ENCODE measurements around the gene ITPR1.
"Not testable (repeated sequence)": the region's sequence is repeated elsewhere in the genome, so short reads cannot be mapped to it uniquely, and the experiment has no call there.

ITPR1 gene

DNA sequence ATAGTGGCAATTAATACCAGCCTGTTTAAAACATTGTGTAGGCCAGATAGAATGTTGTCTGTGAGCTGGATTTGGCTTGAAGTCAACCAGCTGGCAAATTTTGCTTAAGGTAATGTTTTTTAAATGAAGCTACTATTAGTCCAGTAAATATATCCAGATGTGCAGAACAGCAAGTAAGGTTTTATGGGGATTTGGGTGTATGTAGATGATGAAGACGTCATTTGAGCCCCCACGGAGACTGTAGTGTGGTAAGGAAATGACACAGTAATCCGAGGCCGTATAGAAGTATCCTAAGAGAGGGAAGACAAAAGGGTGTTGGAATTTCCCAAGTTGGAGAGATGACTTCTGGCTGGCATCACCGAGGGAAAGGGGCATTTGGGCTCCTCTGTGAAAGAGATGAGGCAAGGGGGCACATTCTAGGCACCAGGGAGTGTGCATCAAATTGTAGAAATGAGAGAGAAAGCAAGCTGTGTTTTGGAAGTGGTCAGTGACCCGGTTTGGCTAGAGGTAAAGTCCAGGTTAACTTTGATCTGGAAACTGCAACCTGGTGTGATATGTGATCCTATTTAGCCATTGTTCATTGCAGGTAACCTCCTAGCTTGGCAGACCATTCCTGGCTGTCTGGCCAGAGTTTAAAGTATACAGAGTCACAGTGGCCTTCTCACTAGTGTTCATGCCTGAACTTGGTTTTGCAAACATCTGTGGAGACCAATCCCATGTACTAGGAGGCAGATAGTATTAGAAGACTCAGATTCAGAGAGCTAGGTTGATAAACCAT, 104.2 kb downstream of the ITPR1 start:
- H3K27ac ChIP-seq: no peak overlapping the region
- no peak for TF ChIP-seq CTCF (IDR thresholded peaks at IDR 0.05)

DNA sequence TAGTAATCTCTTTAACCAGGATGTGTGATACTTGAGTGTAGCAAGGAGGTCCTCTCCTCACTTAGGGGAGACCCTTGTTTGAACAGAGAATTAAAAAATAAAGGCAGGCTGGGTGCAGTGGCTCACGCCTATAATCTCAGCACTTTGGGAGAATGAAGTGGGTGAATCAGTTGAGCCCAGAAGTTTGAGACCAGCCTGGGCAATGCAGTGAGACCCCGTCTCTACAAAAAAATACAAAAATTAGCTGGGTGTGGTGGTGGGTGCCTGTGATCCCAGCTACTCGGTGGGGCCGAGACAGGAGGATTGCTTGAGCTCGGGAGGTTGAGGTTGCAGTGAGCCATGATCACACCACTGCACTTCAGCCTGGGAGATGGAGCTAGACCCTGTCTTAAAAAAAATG, 105.1 kb downstream of the ITPR1 start:
- H3K27ac ChIP-seq; H3K4me3 ChIP-seq; DNase-seq (ENCODE audit: low spot score): not testable (repeated sequence)

More for the DNA sequence above, 104.2 kb downstream of the ITPR1 start:
- no peak for DNase-seq (ENCODE audit: low spot score)
- H3K4me3 ChIP-seq: no peak overlapping the region

DNA sequence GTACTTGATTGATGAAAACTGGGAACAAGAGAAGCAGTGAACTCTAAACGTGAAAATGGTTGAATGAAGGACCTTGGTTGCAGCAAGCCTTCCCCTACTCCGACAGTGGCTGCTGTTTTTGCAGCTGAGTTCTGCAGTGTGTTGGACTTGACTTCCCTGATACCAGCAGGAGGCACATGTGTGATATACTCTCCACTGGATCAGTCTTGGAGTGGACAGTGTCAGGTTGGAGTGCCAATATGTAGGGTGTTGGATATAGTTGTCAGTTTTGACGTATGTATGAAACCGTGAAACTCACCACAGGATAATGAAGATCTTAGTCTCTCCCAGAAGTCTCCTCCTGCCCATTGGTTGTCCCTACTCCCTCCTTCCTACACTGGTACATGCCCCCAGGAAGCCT, 106.5 kb downstream of the ITPR1 start:
- DNase-seq (ENCODE audit: low spot score): no peak
- Histone ChIP-seq H3K4me3 (no peak overlapping the region), H3K27ac (no peak overlapping the region)
- no peak for TF ChIP-seq CTCF (IDR thresholded peaks at IDR 0.05)

DNA sequence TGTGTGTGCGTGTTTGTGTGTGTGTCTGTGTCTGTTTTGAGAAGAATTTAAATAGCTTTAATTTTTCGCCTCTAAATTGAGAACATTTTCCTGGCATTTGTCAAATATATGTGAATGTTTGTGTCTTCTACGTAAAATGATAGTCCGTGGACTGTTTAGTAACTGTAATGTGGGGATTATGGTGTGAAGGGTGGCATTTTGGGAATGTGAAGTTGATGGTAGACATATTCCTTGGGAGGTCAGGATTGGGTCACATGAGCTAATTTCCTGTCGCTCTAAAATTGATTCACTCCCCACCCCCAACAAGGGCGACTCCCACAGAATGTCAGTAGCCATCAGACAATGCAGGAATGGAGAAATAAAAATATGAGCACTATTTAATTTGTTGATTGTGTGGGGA, 107.3 kb downstream of the ITPR1 start:
- no peak overlapping the region for H3K4me3 ChIP-seq
- H3K27ac ChIP-seq: no peak overlapping the region
- DNase-seq (ENCODE audit: low spot score): no peak
- TF ChIP-seq CTCF (IDR thresholded peaks at IDR 0.05): no peak

DNA sequence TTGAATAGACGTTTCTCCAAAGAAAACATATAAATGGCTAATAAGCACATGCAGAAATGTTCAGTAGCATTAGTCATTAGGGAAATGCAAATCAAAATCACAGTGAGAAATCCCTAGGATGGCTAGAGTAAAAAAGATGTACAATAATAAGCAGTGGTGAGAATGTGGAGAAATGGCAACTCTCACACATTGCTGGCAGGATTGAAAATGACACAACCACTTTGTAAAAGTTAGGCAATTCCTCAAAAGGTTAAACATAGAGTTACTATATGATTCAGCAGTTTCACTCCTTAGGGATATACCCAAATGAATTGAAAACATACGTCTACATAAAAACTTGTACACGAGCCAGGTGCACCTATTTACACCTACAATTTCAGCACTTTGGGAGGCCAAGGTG, 108.7 kb downstream of the ITPR1 start:
- no peak for TF ChIP-seq CTCF (IDR thresholded peaks at IDR 0.05)
- Histone ChIP-seq H3K4me3 (no peak overlapping the region), H3K27ac (no peak overlapping the region)
- no peak for DNase-seq (ENCODE audit: low spot score)

DNA sequence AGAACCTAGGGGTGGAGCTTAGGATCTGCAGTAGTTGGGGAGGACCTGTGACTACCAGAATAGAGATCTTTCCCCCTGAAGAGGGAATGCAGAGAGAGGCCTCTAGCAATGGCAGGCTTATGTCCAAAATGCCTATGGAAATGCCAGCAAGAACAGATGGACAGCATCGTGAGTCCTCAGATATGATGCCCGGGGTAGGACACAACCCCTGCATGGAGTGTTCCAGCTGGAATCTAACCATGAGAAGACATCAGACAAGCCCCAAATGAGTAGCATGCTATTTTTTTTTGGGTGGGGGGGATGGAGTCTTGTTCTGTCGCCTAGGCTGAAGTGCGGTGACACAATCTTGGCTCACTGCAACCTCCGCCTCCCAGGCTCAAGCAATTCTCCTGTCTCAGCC, 111.5 kb downstream of the ITPR1 start:
- Histone ChIP-seq H3K4me3 (no peak overlapping the region), H3K27ac (no peak overlapping the region)
- no peak for TF ChIP-seq CTCF (IDR thresholded peaks at IDR 0.05)
- DNase-seq (ENCODE audit: low spot score): no peak

DNA sequence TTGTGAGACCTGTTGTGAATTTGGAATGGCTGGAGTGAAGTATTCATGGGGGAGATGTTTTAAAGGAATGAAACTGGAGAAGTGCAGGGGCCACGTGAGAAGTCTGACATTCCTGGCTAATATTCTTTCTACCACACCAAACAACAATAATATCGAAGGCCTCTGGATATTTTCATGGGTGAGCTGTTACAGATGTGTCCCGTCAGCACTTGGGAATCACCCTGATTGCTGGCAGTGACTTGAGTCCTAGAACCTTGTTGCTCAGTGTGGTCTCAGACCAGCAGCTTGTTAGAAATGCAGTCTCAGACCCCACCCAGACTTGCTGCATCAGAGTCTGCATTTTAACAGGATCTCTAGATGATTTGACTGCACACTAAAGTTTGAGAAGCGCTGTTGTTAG, 113.8 kb downstream of the ITPR1 start:
- Histone ChIP-seq H3K27ac (no peak overlapping the region), H3K4me3 (no peak overlapping the region)
- TF ChIP-seq CTCF (IDR thresholded peaks at IDR 0.05): no peak
- DNase-seq (ENCODE audit: low spot score): no peak
